ENCODE data around the gene GRIN2D. TPM values are rescaled to one million over a fixed set of nuclear protein-coding genes. Genes with fewer than 3 reads are reported as not detected.
A peak's percentile ranks its signal among the peaks of the same experiment; 100 is the strongest.
"Not testable (repeated sequence)": the region's sequence is repeated elsewhere in the genome, so short reads cannot be mapped to it uniquely, and the experiment has no call there.

GRIN2D gene
- total RNA-seq, 2 donors from 2014 or later = 0.28 to 1.2 TPM

DNA sequence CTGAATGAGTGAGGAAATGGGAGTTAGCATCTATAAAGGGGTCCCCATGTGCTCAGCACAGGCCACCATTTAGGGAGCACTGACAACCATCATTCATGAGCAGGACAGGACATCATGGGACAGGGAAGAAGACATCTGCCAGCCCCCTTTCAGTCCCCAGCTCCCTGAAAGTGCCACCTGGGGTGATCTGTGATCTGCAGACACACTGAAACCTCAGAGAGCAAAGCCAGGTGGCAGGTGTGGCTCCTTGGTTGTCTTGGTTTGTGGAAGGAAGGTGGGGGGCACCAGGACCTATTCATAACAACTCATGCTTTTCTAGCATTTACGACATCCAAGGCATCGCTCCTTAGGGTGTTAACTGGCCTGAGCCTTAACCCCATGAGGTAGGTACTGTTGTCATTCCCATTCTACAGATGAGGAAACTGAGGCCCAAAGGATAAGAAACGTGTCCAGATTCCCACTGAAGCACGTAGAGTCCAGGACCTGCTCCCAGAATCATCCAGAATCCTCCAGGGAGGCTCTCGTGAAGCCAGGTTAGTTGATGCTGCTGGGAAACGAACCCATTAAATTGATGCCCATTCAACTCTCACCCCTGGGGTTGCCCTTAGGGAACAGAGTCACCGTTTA lies 7.9 kb upstream of the GRIN2D start:
- H3K4me1 Mint-ChIP-seq = no peaks in the 10 kb centered on the region
- H3K4me3 Mint-ChIP-seq = no peak overlapping the region
- no peaks in the 10 kb centered on the region for H3K9me3 Mint-ChIP-seq
- H3K27ac Mint-ChIP-seq = peak overlapping the region; percentile 21
- peaks cover 83% of the 10 kb centered on the region for H3K36me3 Mint-ChIP-seq (ENCODE audit: low read depth)
- H3K27me3 Mint-ChIP-seq = no peaks in the 10 kb centered on the region
- no peak for ATAC-seq (replicated peaks)

DNA sequence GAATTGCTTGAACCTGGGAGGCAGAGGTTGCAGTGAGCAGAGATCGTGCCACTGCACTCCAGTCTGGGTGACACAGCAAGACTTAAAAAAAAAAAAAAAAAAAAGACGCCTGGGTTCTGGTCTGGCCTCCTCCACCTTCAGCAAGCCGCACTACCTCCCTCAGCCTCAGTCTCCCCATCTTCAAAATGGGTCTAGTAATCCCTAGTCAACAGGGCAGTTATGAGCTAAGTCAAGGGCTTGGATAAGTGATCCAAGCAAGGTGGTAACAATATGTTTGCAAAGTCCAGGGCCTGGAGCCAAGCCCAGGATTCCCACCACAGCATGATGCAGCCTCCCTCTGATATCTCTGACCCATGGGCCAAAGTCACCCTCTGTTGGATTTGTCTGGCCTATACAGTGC lies 6.5 kb upstream of the GRIN2D start:
- no peaks in the 10 kb centered on the region for H3K9me3 Mint-ChIP-seq
- H3K36me3 Mint-ChIP-seq (ENCODE audit: low read depth) = peaks cover 82% of the 10 kb centered on the region
- no peaks in the 10 kb centered on the region for H3K27me3 Mint-ChIP-seq
- ATAC-seq (replicated peaks) = no peak
- H3K27ac Mint-ChIP-seq = no peak overlapping the region
- H3K4me1 Mint-ChIP-seq = no peaks in the 10 kb centered on the region
- H3K4me3 Mint-ChIP-seq = no peak overlapping the region

DNA sequence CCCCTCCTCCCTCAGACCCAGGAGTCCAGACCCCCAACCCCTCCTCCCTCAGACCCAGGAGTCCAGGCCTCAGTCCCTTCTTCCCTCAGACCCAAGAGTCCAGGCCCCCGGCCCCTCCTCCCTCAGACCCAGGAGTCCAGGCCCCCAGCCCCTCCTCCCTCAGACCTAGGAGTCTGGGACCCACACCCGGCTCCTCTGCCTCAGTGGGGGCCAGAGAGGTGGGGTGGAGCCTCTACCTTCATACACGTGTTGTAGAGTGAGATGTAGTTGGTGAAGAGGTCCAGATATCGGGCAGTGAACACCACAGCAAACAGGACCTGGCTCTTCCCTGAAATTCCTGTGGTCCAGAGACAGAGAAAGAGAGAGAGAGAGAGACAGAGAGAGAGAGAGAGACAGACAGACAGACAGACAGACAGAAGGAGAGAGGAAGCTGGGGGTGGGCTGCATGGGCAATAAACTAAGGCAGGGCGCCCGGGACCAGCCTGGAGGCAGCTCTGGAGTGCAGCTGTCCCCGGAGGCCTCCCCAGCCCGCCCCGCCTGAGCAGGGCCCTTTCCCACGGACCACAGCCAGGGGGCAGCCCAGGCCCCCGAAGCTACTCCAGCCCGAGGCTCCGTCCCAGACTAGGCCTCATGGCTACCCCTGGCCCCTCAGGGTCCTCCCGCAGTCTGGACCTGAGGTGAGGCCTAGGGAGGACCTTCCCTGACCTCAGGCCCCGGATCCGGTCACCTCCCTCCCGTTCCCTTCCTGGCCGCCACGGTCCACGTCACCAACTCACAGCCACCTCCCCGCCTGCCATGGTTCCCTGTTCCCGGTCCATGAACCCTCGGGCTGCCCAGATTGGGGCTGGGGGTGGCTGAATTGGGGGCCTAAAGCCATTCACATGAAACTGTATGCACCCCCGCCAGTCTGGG lies 3.0 kb upstream of the GRIN2D start:
- ATAC-seq (replicated peaks) = peak; percentile 71
- Mint-ChIP-seq H3K4me3 (peak overlapping the region; percentile 91), H3K27ac (peak overlapping the region; percentile 97), H3K27me3 (peaks cover 15% of the 10 kb centered on the region), H3K36me3 (ENCODE audit: low read depth) (peaks cover 47% of the 10 kb centered on the region), H3K9me3 (no peaks in the 10 kb centered on the region), H3K4me1 (peaks cover 8% of the 10 kb centered on the region)

DNA sequence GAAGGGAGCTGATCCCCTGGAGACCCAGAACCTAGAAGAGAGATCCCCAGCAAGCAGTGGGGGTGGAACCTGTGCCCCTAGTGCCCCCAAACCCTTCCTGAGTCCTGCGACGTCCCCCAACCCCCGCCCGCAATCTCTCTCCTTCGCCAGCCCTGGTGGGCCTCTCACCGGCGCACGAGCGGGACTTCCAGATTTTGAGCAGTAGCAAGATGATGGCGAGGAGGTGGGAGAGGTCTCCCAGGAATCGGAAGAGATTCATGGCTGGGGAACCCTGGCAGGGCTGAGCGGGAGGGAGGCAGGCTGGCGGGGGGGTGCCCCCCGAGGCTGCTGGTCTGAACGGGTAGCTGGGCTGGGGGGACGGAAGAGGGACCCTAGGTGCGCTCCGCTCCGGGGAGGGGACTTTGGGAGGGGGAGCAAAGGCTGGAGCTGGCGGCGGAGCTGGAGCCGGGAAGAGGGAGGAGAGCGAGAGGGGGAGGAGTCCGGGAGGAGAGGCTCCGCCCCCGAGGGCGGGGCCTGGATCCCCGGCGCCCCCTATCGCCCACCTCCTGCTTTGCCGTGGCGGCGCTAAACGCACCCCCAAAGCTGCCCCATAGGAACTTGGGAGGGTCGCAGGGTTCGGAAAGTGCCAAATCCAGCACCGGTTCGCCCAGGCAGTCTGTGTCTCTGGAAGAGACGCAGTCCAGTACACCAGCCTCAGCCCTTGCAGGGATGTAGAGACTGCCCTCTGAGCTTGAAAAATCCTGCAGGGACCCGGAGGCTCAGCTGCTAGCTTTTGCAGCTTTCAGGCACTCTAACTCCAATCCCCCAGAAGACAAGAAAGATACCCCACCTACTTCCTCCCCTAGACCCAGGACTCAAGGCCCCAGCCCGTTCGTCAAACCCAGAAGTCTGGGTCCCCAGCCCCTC lies 2.1 kb upstream of the GRIN2D start, which contains the start of gene KDELR1:
Gene KDELR1, minus strand, starts transcription at position 452 of the 906 bp plus-strand sequence. Its CDS starts 193 bp downstream, at position 259.
- Mint-ChIP-seq H3K36me3 (ENCODE audit: low read depth) (peaks cover 38% of the 10 kb centered on the region), H3K27me3 (peaks cover 22% of the 10 kb centered on the region)
- peak; percentile 86 for ATAC-seq (replicated peaks)

DNA sequence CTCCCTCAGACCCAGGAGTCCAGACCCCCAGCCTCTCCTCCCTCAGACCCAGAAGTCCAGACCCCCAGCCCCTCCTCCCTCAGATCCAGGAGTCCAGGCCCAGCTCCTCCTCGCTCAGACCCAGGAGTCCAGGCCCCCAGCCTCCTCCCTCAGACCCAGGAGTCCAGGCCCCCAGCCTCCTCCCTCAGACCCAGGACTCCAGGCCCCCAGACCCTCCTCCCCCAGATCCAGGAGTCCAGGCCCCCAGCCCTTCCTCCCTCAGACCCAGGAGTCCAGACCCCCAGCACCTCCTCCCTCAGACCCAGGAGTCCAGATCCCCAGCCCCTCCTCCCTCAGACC lies 1.5 kb upstream of the GRIN2D start:
- Mint-ChIP-seq H3K27me3 (peaks cover 22% of the 10 kb centered on the region), H3K4me3 (peak overlapping the region; percentile 91), H3K36me3 (ENCODE audit: low read depth) (peaks cover 32% of the 10 kb centered on the region)
- not testable (repeated sequence) for H3K27ac Mint-ChIP-seq; H3K4me1 Mint-ChIP-seq; H3K9me3 Mint-ChIP-seq; ATAC-seq (replicated peaks)

More for the DNA sequence above, 2.1 kb upstream of the GRIN2D start, which contains the start of gene KDELR1:
- peaks cover 8% of the 10 kb centered on the region for H3K4me1 Mint-ChIP-seq
- H3K9me3 Mint-ChIP-seq = no peaks in the 10 kb centered on the region
- H3K27ac Mint-ChIP-seq = peak within 1 kb of the TSS; percentile 97
- peak within 1 kb of the TSS; percentile 91 for H3K4me3 Mint-ChIP-seq

DNA sequence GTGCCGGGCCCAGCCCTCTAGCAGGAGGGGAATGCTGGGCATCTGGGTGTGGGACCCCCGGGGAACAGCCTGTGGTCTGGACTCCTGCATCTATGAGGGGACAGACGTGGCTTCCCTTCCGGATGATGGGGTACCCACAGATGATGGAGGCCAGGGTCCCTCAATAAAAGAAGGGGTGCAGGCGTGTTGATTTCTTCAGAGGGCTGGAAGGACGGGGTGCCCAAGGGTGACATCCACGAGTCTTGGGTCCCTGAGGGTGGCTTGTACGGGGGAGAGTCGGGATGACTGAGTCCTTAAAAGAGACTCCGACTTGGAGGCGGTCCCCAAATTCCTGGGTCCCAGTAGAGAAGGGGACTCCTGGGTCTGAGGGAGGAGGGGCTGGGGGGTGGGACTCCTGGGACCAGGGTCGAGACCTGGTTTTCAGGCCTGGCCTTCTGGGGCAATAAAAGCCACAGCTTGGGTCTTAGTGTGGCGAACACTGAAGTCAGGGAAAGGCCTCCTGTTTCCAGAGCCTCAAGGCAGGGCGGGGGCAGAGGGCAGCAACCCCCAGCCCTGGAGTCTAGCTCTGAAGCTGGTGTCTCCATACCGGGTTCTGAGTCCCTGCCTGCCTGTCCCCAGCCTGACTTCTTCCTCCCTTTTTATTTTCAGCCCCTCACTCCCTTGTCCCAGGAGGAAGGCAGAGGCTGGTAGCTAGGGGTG lies 459 bp upstream of the GRIN2D start:
- Mint-ChIP-seq H3K4me1 (peaks cover 18% of the 10 kb centered on the region), H3K36me3 (ENCODE audit: low read depth) (peaks cover 21% of the 10 kb centered on the region), H3K27me3 (peaks cover 32% of the 10 kb centered on the region), H3K27ac (peak overlapping the region; percentile 50), H3K9me3 (no peaks in the 10 kb centered on the region), H3K4me3 (peak overlapping the region; percentile 40)
- ATAC-seq (replicated peaks) = no peak

DNA sequence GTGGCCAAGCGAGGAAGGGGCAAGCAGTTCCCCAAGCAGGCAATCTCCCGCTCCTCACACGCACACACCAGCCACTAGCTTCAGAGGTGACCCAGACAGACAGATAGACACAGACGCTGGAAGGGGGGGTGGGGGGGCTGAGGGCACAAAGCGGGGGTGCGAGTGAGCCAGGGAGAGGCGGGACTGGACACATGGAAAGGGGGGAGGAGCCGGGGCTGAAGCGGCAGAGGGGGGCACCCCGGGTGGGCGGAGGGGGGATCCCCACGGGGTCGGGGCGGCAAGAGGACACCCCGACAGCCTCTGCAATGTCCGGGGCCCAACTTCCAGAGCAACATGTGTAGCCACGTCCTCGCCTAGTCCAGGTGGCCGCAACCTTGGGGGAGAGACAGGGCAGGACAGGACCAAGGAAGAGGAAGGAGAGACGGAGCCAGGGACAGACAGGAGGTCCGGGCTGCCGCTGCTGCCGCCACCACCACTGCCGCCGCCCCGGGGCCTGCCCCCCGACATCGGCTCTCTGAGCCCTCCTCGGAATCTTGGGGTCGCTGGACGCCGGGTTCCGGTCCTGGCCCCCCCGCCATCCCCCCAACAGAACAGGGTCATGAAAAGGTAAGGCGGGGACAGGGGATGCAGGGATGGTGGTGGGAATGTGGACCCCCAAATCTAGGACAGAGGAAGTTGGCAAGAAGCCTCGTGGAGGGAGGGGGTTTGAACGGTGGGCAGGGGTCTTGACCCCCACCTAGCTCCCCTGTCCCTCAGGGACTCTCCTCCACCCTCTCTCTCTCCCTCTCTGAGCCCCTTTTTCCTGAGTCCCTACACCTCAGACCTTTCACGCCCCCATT lies 1.1 kb downstream of the GRIN2D start:
- no peak for ATAC-seq (replicated peaks)
- H3K9me3 Mint-ChIP-seq = peaks cover 3% of the 10 kb centered on the region
- peak overlapping the region; percentile 61 for H3K4me3 Mint-ChIP-seq
- H3K27me3 Mint-ChIP-seq = peaks cover 32% of the 10 kb centered on the region
- peak overlapping the region; percentile 36 for H3K27ac Mint-ChIP-seq
- H3K36me3 Mint-ChIP-seq (ENCODE audit: low read depth) = peaks cover 6% of the 10 kb centered on the region
- H3K4me1 Mint-ChIP-seq = peaks cover 27% of the 10 kb centered on the region

DNA sequence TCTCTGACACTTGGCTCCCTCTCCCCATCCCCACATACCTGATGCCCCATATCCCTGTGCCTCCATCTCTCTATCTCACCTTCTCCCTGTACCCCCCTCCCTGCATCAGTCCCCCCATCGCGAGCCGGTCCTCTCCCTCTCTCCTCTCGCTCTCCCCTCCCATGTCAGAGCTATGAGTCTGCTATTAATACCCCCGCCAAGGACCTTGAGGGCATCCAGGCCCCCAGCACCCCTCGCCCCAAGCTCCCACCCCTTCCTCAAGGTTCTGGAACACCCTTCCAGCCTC lies 1.6 kb downstream of the GRIN2D start:
- ATAC-seq (replicated peaks) = no peak
- H3K9me3 Mint-ChIP-seq = peaks cover 4% of the 10 kb centered on the region
- H3K27ac Mint-ChIP-seq = no peak overlapping the region
- peaks cover 32% of the 10 kb centered on the region for H3K27me3 Mint-ChIP-seq
- H3K36me3 Mint-ChIP-seq (ENCODE audit: low read depth) = peaks cover 6% of the 10 kb centered on the region
- H3K4me3 Mint-ChIP-seq = peak overlapping the region; percentile 61
- H3K4me1 Mint-ChIP-seq = peaks cover 29% of the 10 kb centered on the region

DNA sequence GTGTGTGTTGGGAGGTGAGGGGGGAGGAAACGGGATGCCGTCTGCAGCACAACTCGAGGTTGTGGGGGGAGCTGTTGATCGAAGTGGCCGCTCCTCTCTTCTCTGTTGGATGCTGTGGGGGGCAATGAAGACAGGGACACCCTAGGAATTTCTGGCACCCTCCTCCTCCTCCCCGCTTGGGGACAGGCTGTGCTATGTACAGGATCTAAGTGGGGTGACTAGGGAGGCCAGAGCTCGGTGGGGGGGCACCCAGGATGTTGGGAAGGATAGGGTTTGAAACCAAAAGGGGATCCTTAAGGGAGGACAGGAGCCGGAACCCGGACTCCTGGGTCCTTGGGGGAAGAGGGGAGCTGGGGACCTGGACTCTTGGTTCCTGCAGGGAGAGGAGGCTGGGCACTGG lies 2.0 kb downstream of the GRIN2D start:
- no peak for ATAC-seq (replicated peaks)
- Mint-ChIP-seq H3K4me1 (peaks cover 29% of the 10 kb centered on the region), H3K27ac (no peak overlapping the region), H3K27me3 (peaks cover 32% of the 10 kb centered on the region), H3K4me3 (peak overlapping the region; percentile 4), H3K36me3 (ENCODE audit: low read depth) (peaks cover 6% of the 10 kb centered on the region), H3K9me3 (peaks cover 4% of the 10 kb centered on the region)

DNA sequence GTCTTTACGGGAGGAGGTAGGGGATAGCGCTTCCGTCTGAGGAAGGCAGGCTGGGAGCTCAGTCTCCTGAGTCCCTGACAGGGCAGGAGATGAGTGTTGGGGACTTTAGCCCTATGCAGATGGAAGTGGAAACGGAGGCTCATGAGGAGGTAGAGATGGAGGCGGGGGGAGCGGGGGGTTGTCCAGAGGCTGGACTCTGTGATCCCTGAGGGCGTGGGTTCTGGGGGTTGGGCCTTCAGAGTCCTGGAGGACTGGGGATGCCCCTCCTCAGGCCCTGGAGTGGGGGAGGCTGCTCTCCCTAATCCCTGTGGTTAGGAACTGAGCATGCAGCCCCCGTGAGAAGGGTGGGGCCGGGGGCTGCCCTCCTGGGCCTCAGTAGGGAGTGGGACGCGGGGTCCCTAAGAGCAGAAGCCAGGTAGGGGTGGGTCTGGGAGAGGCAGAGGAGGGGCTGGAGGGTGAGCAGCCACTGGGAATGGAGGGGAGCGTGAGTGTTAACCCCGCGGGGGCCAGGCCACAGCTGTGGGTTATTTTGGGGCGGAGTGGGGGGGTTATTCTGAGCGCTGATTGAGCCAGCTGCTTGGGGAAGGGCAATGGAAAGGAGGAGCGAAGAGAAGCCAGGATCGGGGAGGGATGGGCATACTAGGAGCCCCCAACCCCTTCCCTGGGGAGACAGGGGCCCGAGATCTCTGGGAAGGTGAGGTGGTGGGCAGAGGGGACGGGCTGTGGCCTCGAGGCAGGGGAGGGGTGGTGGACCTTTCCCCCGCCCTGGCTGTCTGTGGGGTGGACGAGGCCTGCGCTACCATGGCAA lies 2.8 kb downstream of the GRIN2D start:
- H3K9me3 Mint-ChIP-seq = peaks cover 4% of the 10 kb centered on the region
- ATAC-seq (replicated peaks) = no peak
- peaks cover 32% of the 10 kb centered on the region for H3K27me3 Mint-ChIP-seq
- no peak overlapping the region for H3K27ac Mint-ChIP-seq
- peak overlapping the region; percentile 4 for H3K4me3 Mint-ChIP-seq
- peaks cover 29% of the 10 kb centered on the region for H3K4me1 Mint-ChIP-seq
- H3K36me3 Mint-ChIP-seq (ENCODE audit: low read depth) = peaks cover 2% of the 10 kb centered on the region

DNA sequence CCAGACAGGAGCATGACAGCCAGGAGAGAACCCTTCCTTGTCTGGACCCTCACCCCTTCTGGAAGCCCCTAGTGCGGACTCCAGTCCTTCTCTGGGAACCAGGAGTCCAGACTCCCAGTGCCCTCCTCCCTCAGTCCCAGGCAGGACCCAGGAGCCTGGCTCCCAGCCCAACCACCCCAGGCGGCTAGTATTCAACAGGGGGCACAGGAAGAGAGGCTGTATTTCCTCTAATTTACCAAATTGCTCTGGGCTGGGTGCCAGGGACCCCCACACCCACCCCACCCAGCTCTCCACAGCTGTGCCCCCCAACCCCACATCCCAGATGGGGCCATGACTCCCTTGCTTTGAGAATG lies 3.3 kb downstream of the GRIN2D start:
- peak overlapping the region; percentile 87 for H3K4me3 Mint-ChIP-seq

DNA sequence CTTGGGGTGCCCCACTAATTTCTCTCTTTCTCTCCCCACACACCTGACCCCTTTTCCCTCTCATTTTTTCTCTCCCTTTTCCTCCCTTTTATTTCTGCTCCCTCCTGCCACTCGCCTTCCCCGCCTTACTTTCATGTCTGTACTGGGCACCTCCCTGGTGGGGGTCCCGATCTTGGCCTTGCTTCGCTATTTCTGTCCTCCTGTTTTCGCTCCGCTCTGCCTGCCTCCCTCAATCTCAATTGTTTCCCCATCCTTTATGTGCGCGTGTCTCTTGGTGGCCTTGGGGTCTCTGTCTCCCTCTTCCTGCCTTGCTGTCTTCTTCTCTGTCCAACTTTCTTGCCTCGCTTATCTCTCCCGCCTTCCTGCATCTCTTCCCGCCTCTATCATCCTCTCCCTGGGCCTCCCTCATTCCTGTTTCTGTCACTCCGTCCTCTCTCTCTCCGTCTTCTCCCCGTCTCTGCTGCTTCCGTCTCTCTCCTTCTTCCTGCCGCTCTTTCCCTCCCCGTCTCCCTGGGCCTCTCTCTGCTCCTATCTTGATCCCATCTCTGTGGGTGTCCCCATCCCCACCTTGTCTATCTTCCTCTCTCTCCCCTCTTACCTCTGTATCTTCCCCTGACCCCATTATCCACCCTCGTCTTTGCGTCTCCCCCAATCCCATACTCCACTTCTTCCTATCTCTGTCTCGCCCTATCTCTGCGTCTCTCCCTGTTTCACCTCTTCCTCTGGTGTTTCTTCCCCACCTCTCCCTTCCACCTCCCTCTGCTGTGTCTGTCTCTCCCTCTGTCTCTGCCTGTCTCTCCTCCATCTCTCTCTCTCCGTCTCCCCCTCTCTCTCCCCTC lies 4.0 kb downstream of the GRIN2D start:
- no peak for ATAC-seq (replicated peaks)
- Mint-ChIP-seq H3K36me3 (ENCODE audit: low read depth) (no peaks in the 10 kb centered on the region), H3K4me3 (peak overlapping the region; percentile 87), H3K27ac (peak overlapping the region; percentile 87), H3K27me3 (peaks cover 32% of the 10 kb centered on the region), H3K4me1 (peaks cover 31% of the 10 kb centered on the region), H3K9me3 (peaks cover 4% of the 10 kb centered on the region)

More for the DNA sequence above, 3.3 kb downstream of the GRIN2D start:
- H3K4me1 Mint-ChIP-seq = peaks cover 29% of the 10 kb centered on the region
- peaks cover 4% of the 10 kb centered on the region for H3K9me3 Mint-ChIP-seq
- peaks cover 32% of the 10 kb centered on the region for H3K27me3 Mint-ChIP-seq
- ATAC-seq (replicated peaks) = no peak
- no peaks in the 10 kb centered on the region for H3K36me3 Mint-ChIP-seq (ENCODE audit: low read depth)
- H3K27ac Mint-ChIP-seq = no peak overlapping the region
